ENCODE data around the gene RIMKLB. TPM values are rescaled to one million over a fixed set of nuclear protein-coding genes. Genes with fewer than 3 reads are reported as not detected.
"Not testable (repeated sequence)": the region's sequence is repeated elsewhere in the genome, so short reads cannot be mapped to it uniquely, and the experiment has no call there.

The RIMKLB gene
- total RNA-seq, 1 donor from 2014 or later, result 34.0 TPM

DNA sequence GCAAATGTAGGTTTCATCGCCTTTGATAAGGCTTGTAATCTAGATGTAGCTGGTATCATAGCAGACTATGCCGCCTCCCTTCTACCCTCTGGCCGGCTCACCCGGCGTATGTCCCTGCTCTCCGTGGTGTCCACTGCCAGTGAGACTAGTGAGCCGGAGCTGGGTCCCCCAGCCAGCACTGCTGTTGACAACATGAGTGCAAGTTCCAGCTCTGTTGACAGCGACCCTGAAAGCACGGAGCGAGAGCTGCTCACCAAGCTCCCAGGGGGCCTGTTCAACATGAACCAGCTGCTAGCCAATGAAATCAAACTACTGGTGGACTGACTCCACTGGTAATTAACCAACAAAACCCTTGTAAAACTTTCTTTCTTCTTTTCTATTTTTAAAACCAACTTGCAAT, 75.7 kb downstream of the RIMKLB start:
- no peak for DNase-seq (ENCODE audit: low spot score)

DNA sequence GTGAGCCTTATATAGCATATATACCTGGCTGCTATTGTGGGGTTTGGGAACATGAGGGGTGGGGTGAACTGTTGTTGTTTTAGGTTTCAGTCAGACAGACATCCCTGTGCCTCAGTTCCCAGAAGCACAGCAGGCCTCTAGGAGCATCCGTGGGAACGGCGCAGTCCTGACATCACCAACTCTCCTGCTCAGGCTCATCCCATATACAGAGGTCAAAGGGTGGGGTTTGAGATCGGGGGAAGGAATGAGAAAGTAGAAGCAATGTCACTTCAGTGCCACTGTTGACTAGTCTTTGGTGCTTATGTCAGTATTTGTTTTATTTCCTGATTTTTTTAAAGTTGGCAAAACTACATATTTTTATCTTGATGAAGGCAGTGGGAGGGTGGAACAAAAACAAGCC, 81.5 kb downstream of the RIMKLB start:
- DNase-seq (ENCODE audit: low spot score), result no peak

- no peak for DNase-seq (ENCODE audit: low spot score)
These were observed 82.1 kb downstream of the RIMKLB start for GRCh38 chr12:8779862-8780261.

GRCh38 chr12:8780389-8780788, 82.6 kb downstream of the RIMKLB start:
- no peak for DNase-seq (ENCODE audit: low spot score)

DNA sequence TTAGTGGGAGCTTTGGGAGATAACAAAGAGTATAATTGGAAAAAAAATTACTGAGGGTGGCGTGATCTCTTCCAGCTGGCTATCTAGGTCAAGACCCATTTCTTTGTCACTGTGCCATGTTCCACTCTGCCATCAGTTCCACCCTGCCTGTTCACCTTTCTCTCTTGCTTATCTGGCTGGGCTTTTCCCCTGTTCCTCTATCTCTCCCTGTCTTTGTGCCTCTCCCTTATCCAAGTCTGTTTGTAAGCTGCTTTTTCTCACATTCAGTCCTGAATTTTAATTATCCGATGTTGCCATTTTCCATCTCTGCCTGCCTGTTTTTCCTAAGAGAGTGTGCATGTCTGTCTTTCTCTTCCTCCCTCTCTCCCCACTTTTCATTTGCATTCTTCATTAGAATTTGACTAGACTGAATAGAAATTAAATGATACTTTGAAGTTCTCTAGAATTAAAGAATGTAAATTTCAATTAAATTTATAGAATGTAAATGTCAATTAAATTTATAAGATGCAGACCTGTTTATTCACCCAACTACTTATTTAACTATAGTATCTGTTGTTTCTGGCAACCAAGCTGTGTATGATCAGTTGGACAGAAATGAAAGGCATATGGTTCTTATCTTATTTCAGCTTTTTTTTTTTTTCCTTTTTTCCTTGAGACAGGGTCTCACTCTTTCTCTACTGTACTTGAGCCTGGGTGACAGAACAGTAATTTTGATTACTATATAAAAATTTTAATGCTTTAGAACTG, 83.8 kb downstream of the RIMKLB start:
- no peak for DNase-seq (ENCODE audit: low spot score)

DNA sequence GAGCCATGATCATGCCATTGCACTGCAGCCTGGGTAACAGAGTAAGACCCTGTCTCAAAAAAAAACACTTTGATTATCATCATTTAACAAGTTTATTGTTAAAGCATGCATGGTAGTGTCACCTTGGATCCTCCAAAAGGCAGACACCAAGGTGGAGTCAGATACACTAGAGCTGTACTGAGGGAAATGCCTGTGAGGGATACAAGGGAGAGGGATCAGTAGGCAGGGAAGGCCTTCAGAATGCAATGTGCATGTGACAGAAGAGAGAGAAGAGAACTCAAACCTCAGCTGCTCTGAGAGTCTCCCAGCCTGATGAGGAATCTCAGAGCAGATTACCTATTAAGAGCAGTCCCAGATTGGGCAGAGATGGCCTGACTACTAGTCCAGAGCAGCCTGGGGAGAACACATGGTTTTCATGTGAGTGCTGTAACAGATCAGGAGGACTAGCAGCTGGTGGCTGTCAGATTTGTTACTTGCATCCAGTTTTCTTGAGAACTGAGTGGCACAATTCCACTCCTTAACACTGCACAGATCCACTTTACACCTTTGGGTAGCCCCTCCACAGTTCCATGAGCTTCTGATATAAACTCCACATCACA, 86.6 kb downstream of the RIMKLB start:
- DNase-seq (ENCODE audit: low spot score), result no peak

- DNase-seq (ENCODE audit: low spot score), result no peak
These were observed 87.7 kb downstream of the RIMKLB start for GRCh38 chr12:8785499-8785898.

- not testable (repeated sequence) for DNase-seq (ENCODE audit: low spot score)
These were observed 89.4 kb downstream of the RIMKLB start for GRCh38 chr12:8787206-8787605.

- DNase-seq (ENCODE audit: low spot score), result not testable (repeated sequence)
These were observed 90.9 kb downstream of the RIMKLB start for GRCh38 chr12:8788706-8789105.

- DNase-seq (ENCODE audit: low spot score), result not testable (repeated sequence)
These were observed 91.7 kb downstream of the RIMKLB start for GRCh38 chr12:8789341-8790013.

DNA sequence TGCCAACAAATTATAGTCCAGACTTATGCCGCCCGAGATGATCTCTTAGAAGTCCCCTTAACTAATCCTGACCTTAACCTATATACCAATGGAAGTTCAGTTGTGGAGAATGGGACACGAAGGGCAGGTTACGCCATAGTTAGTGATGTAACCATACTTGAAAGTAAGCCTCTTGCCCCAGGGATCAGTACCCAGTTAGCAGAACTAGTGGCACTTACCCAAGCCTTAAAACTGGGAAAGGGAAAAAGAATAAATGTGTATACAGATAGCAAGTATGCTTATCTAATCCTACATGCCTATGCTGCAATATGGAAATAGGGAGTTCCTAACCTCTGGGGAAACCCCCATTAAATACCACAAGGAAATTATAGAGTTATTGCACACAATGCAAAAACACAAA, 95.4 kb downstream of the RIMKLB start:
- DNase-seq (ENCODE audit: low spot score), result not testable (repeated sequence)

DNA sequence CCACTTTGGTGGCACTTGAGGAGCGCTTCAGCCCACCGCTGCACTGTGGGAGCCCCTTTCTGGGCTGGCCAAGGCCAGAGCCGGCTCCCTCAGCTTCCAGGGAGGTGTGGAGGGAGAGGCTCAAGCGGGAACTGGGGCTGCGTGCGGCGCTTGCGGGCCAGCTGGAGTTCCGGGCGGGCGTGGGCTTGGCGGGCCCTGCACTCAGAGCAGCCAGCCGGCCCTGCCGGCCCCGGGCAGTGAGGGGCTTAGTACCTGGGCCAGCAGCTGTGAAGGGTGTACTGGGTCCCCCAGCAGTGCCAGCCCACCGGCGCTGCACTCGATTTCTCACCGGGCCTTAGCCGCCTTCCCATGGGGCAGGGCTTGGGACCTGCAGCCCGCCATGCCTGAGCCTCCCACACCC, 96.8 kb downstream of the RIMKLB start:
- not testable (repeated sequence) for DNase-seq (ENCODE audit: low spot score)

DNA sequence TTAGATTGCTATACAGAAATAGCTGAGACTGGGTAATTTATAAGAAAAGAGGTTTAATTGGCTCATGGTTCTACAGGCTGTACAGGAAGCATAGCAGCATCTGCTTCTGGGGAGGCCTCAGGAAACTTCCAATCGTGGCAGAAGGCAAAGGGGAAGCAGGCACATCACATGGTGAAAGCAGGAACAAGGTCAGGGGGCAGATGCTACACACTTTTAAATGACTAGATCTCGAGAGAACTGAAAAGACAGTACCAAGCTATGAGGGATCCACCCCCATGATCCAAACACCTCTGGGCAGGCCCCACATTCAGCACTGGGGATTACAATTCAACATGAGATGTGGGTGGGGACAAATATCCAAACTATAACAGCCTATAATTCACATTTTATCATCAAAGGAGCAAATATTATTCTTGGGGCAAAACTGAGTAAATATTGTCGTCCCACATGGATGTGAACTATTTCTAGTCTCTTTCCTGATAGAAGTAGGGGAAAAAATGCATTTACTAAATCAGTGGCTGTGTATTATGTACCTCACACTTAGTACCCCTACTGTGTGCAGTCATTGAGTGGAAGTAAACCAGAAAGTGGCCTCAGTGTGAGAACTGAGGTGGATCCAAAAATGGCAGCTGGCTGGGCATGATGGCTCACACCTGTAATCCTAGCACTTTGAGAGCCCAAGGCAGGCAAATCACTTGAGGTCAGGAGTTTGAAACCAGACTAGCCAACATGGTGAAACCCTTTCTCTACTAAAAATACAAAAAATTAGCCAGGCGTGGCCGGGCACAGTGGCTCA, 99.2 kb downstream of the RIMKLB start:
- DNase-seq (ENCODE audit: low spot score), result no peak

DNA sequence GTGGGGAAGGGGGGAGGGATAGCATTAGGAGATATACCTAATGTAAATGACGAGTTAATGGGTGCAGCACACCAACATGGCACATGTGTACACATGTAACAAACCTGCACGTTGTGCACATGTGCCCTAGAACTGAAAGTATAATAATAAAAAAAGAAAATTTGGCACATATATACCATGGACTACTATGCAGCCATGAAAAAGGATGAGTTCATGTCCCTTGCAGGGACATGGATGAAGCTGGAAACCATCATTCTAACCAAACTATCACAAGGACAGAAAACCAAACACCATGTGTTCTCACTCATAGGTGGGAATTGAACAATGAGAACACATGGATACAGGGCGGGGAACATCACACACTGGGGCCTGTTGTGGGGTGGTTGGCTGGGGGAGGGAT, 103.4 kb downstream of the RIMKLB start:
- DNase-seq (ENCODE audit: low spot score), result not testable (repeated sequence)

DNA sequence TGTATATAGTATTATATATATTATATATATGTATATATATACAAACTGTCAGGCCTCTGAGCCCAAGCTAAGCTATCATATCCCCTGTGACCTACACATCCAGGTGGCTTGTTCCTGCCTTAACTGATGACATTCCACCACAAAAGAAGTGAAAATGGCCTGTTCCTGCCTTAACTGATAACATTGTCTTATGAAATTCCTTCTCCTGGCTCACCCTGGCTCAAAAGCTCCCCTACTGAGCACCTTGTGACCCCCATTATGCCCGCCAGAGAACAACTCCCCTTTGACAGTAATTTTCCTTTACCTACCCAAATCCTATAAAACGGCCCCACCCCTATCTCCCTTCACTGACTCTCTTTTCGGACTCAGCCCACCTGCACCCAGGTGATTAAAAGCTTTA, 107.0 kb downstream of the RIMKLB start:
- DNase-seq (ENCODE audit: low spot score), result not testable (repeated sequence)

DNA sequence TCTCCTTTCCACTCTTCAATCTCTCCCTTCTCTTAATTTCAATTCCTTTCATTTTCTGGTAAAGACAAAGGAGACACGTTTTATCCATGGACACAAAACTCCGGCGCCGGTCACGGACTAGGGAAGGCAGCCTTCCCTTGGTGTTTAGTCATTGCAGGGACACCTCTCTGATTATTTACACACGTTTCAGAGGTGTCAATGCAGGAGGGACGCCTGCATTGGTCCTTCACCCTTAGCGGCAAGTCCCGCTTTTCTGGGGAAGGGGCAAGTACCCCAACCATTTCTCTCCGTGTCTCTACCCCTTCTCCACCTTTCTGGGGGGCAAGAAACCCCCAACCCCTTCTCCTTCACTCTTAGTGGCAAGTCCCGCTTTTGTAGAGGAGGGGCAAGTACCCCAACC, 107.7 kb downstream of the RIMKLB start:
- not testable (repeated sequence) for DNase-seq (ENCODE audit: low spot score)

DNA sequence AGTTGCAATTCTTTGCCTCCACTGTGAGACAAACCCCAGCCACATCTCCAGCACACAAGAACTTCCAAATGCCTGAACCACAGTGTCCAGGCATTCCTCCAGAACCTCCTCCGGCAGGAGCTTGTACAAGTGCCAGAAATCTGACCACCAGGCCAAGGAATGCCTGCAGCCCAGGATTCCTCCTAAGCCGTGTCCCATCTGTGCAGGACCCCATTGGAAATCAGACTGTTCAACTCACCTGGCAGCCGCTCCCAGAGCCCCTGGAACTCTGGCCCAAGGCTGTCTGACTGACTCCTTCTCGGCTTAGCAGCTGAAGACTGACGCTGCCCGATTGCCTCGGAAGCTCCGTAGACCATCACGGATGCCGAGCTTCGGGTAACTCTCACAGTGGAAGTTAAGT, 109.3 kb downstream of the RIMKLB start:
- DNase-seq (ENCODE audit: low spot score), result not testable (repeated sequence)

- DNase-seq (ENCODE audit: low spot score), result not testable (repeated sequence)
These were observed 112.3 kb downstream of the RIMKLB start for GRCh38 chr12:8810112-8810511.

DNA sequence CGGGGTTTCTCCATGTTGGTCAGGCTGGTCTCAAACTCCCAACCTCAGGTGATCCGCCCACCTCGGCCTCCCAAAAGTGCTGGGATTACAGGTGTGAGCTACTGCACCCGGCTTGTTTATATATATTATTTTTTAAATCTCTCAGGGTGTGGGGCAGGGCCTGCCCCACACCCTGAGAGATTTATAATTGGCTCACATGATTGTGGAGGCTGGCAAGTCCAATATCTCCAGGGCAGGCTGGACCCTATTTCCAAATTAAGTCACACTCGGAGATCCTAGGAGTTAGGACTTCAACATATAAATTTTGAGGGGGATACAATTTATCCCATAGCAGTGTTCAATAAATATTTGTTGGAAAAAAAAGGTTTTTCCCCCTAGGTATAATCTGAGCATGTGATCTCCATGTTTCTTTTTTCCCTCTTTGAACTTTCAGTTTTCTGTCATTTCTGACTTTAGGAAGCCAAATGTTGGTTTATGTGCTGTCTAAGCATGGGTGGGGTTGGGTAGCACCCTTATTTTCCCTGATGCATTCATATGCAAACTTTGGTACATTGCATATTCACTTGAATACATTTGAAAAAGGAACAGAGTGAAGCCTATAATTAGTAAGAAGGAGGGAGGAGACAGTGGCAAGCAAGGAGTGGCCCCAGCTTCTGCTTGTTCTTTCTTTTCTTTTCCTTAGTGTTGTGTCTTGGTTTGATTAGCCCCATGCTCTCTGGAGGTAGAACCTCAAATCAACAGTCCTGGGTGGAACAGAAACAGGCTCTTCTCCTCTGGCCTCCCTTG, 116.0 kb downstream of the RIMKLB start:
- no peak for DNase-seq (ENCODE audit: low spot score)

- no peak for DNase-seq (ENCODE audit: low spot score)
These were observed 118.8 kb downstream of the RIMKLB start for GRCh38 chr12:8816448-8817050.

DNA sequence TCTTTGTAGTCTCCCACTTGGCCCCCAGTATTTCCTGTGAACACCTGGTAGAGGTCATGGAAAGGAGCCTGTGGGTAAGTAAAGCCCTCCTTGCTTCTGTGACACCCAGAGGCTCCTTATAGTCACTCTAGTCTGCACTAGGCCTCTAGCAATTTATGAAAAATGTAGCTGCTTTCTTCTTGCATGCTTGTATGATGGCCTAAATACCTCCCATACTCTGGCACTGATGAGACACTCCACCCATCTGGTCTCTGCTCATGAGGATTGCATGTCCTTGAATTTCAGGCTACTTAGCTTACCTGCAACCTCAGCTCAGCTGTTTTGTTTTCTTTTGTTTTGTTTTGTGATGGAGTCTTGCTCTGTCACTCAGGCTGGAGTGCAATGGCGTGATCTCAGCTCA, 120.1 kb downstream of the RIMKLB start:
- DNase-seq (ENCODE audit: low spot score), result no peak

Data from mucosa of gallbladder (tissue), 1 donor.